ENCODE measurements around the gene ABCA7. TPM values are rescaled to one million over a fixed set of nuclear protein-coding genes. Genes with fewer than 3 reads are reported as not detected.

ABCA7 gene
- total and polyA plus RNA-seq, 2 of the 13 experiments (the other 11 are each of a cell fraction or from before 2014, with no cell fraction given): 4.4 to 32.4 TPM

GRCh38 chr19:1001538-1002166, 38.3 kb upstream of the ABCA7 start (continued):
- TF ChIP-seq ZNF770 (CRISPR knock-in tag; IDR thresholded peaks at IDR 0.05) (no peak), SRSF4 (IDR thresholded peaks at IDR 0.05; ENCODE audit: low read depth, low read length, poor library complexity, severe bottlenecking) (no peak), CC2D1A (CRISPR knock-in tag; IDR thresholded peaks at IDR 0.05) (no peak), BCL6 (CRISPR knock-in tag; IDR thresholded peaks at IDR 0.05) (no peak), SYNCRIP (IDR thresholded peaks at IDR 0.05; ENCODE audit: insufficient read depth, low read depth, low read length) (no peak), PHF21A (CRISPR knock-in tag; IDR thresholded peaks at IDR 0.05) (no peak), MIER2 (CRISPR knock-in tag; IDR thresholded peaks at IDR 0.05) (no peak), ZBTB43 (CRISPR knock-in tag; conservative IDR thresholded peaks at IDR 0.05) (no peak), ZFP36L2 (CRISPR knock-in tag; IDR thresholded peaks at IDR 0.05) (no peak), IRF1 (CRISPR knock-in tag; IDR thresholded peaks at IDR 0.05; ENCODE audit: low read depth) (no peak), ZNF512B (CRISPR knock-in tag; IDR thresholded peaks at IDR 0.05; ENCODE audit: borderline replicate concordance) (no peak), SMAD9 (CRISPR knock-in tag; IDR thresholded peaks at IDR 0.05) (no peak), ARNT (IDR thresholded peaks at IDR 0.05) (no peak), ZNF615 (CRISPR knock-in tag; IDR thresholded peaks at IDR 0.05; ENCODE audit: borderline replicate concordance) (no peak), SNAPC5 (CRISPR knock-in tag; IDR thresholded peaks at IDR 0.05; ENCODE audit: borderline replicate concordance) (no peak), HOXD1 (CRISPR knock-in tag; IDR thresholded peaks at IDR 0.05) (no peak), PAX8 (CRISPR knock-in tag; IDR thresholded peaks at IDR 0.05; ENCODE audit: borderline replicate concordance) (no peak), MAZ (IDR thresholded peaks at IDR 0.05; ENCODE audit: borderline replicate concordance, low read depth, low read length) (peak; percentile 32; the same call in 1 of the 2 replicates), MAZ (CRISPR knock-in tag; IDR thresholded peaks at IDR 0.05; ENCODE audit: low read depth) (no peak), POLR2A (IDR thresholded peaks at IDR 0.05; ENCODE audit: insufficient read depth in 1 of 2, low read depth in 2 of 2, low read length in 2 of 2) (no peak), CERS6 (CRISPR knock-in tag; IDR thresholded peaks at IDR 0.05) (no peak), NCOA1 (CRISPR knock-in tag; IDR thresholded peaks at IDR 0.05) (no peak), HOXA9 (CRISPR knock-in tag; IDR thresholded peaks at IDR 0.05; ENCODE audit: borderline replicate concordance) (no peak)

All from HepG2 (cell line).